Activated CD4-positive, alpha-beta T cell treated with anti-CD3 and anti-CD28 coated beads for 36 hours (primary cell): ENCODE data around the gene TMEM184A. TPM values are rescaled to one million over a fixed set of nuclear protein-coding genes. Genes with fewer than 3 reads are reported as not detected.

Source experiments
- ATAC-seq: fragments of 200-7000 bp; cut with Tn5 transposase; one replicate; pipeline ENCODE4 v1.10.0; 2021; ENCODE audit warnings: mild to moderate bottlenecking, moderate library complexity
- CTCF ChIA-PET: fragments of 350-600 bp; sonication (Branson Sonifier 250); formaldehyde crosslinking; loops from one replicate; lab custom pipeline; 2021; ENCODE audit warnings: antibody characterized with exemption; lab: Charles Lee
- POLR2A ChIA-PET: fragments of 350-600 bp; sonication (Branson Sonifier 250); formaldehyde crosslinking; loops from one replicate; lab custom pipeline; 2021; ENCODE audit warnings: antibody characterized with exemption, inconsistent platforms; lab: Charles Lee
- DNase-seq: peaks from one replicate; pipeline ENCODE4 v3.0.0-alpha.2; 2020
- H3K27ac Mint-ChIP-seq: one replicate; pipeline ENCODE4 v1.8.0; 2021; ENCODE audit warnings: mixed read lengths
- H3K27me3 Mint-ChIP-seq: one replicate; pipeline ENCODE4 v1.8.0; 2021; ENCODE audit warnings: mixed read lengths
- H3K36me3 Mint-ChIP-seq: one replicate; pipeline ENCODE4 v1.8.0; 2021; ENCODE audit warnings: low read depth, mixed read lengths
- H3K4me1 Mint-ChIP-seq: one replicate; pipeline ENCODE4 v1.8.0; 2021; ENCODE audit warnings: mixed read lengths
- H3K4me3 Mint-ChIP-seq: one replicate; pipeline ENCODE4 v1.8.0; 2021; ENCODE audit warnings: mild to moderate bottlenecking, moderate library complexity, mixed read lengths
- H3K9me3 Mint-ChIP-seq: one replicate; pipeline ENCODE4 v1.8.0; 2021; ENCODE audit warnings: low read depth, mixed read lengths
- intact Hi-C, 2 experiments: fragments of 100-400 bp; cut with DNase I in 1 of 2; cut with micrococcal nuclease in 1 of 2; formaldehyde crosslinking; loops; one replicate each; pipeline versions ENCODE4 v1.14.2 to v1.15.1; 2022 to 2024; cut with DNase I, micrococcal nuclease
- total RNA-seq, 2 experiments: library from RNA; stranded (reverse); gene quantifications; one replicate each; pipeline ENCODE4 v1.2.3, GENCODE V29; 2021

Gene TMEM184A
- total RNA-seq, 2 experiments from 2014 or later, result 0.05 to 0.14 TPM

DNA sequence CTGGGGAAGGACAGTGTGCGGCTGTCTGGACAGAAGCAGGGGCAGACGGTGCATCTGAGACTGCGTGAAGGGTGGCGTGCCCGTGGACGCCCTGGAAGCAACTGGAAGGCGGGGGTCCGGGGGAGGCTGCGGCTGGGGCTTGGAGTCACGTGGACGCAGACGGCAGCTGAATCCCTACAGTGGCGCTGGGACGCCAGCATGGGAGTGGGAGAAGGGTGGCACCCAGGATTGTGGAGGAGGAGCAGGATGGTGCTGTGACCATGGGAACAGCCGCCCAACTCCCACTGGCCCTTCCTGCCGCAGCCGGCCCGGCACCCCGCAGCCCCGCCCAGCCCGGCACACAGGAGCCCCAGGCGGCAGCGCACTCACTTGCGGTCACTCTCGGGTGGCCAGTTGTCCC is 61.6 kb downstream of the TMEM184A start:
- no peak for DNase-seq
- no peak overlapping the region for H3K4me3 Mint-ChIP-seq
- H3K36me3 Mint-ChIP-seq, result peaks cover 31% of the 10 kb centered on the region
- POLR2A ChIA-PET, result no interaction called here
- no peaks in the 10 kb centered on the region for H3K4me1 Mint-ChIP-seq
- ATAC-seq, result no peak
- H3K27me3 Mint-ChIP-seq, result no peaks in the 10 kb centered on the region
- CTCF ChIA-PET, result no interaction called here
- no peak overlapping the region for H3K27ac Mint-ChIP-seq
- H3K9me3 Mint-ChIP-seq, result no peaks in the 10 kb centered on the region
- intact Hi-C loops, result no loop called here

DNA sequence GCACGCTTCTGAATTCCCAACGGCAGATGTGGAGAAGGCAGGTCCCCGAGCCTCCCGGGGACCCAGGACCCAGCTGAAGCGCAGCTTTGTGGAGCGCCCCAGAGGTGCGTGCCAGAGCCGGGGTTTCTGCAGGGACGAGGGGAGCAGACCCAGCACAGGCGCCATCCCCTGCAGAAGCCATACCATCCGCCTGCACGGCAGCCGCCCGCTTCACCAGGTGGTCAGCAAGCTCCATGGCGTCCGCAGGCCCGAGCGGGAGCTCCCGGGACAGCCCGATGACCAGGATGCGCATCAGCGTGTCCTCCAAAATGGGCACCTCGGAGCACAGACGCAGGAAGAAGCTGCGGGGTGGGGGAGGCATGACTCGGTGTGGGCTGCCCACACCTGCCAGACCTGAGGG is 62.4 kb downstream of the TMEM184A start:
- ChIA-PET CTCF (no interaction called here), POLR2A (no interaction called here)

DNA sequence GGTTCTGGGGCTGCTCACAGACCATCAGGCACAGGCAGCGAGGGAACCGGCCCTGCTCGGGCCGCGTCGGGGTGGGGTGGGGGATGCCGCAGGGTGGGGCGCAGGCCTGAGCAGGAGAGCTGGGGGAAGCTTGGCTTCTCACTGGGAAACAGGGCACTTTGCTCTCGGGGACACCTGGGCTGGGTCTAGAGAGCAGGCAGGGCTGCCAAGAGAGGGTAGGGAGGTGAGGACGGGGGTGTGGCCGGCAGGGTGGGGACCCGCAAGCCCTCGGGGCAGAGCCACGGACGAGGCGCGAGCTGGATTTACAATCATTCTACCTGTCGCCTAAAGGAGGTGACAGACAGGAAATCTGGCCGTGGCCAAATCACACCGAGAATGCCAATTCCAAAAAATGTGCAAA is 62.9 kb downstream of the TMEM184A start:
- intact Hi-C loops, result no loop called here
- POLR2A ChIA-PET, result no interaction called here
- no peaks in the 10 kb centered on the region for H3K9me3 Mint-ChIP-seq

More for the DNA sequence above, 62.4 kb downstream of the TMEM184A start:
- Mint-ChIP-seq H3K4me1 (no peaks in the 10 kb centered on the region), H3K27me3 (no peaks in the 10 kb centered on the region), H3K9me3 (no peaks in the 10 kb centered on the region), H3K4me3 (no peak overlapping the region), H3K27ac (no peak overlapping the region), H3K36me3 (peaks cover 37% of the 10 kb centered on the region)
- intact Hi-C loops, result no loop called here
- no peak for ATAC-seq
- no peak for DNase-seq

DNA sequence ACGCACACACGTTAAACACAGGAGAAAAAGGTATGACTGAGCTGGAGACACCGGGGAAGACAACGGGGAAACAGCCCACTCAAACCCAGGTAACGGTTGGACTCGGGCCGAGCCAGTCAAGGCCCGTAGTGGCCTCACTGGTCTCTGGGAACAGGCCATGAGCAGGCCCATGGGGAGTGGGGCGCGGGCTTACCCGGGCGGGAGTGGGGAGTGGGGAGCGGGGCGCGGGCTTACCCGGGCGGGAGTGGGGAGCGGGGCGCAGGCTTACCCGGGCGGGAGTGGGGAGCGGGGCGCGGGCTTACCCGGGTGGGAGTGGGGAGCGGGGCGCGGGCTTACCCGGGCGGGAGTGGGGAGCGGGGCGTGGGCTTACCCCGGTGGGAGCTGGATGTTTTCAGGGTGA is 63.4 kb downstream of the TMEM184A start:
- Mint-ChIP-seq H3K9me3 (no peaks in the 10 kb centered on the region), H3K4me3 (no peak overlapping the region), H3K27me3 (no peaks in the 10 kb centered on the region), H3K36me3 (peaks cover 42% of the 10 kb centered on the region), H3K27ac (no peak overlapping the region), H3K4me1 (no peaks in the 10 kb centered on the region)
- CTCF ChIA-PET, result no interaction called here
- POLR2A ChIA-PET, result no interaction called here
- intact Hi-C loops, result no loop called here
- no peak for DNase-seq
- ATAC-seq, result no peak

More for the DNA sequence above, 62.9 kb downstream of the TMEM184A start:
- Mint-ChIP-seq H3K27ac (no peak overlapping the region), H3K4me1 (no peaks in the 10 kb centered on the region), H3K4me3 (no peak overlapping the region), H3K27me3 (no peaks in the 10 kb centered on the region), H3K36me3 (peaks cover 42% of the 10 kb centered on the region)
- no peak for DNase-seq
- CTCF ChIA-PET, result no interaction called here
- no peak for ATAC-seq

Other genes starting within 250 kb of the TMEM184A start
- 1 to 10 TPM; 1.9 to 2.7 TPM for gene MICALL2, start 96.7 kb downstream of the TMEM184A start, total RNA-seq
- 10 to 100 TPM; 78.1 to 81.7 TPM for gene INTS1, start 51.8 kb downstream of the TMEM184A start, total RNA-seq
- 10 to 100 TPM; 28.7 to 33.1 TPM for gene MAFK, start 25.5 kb downstream of the TMEM184A start, total RNA-seq
- gene PSMG3, start 13.8 kb upstream of the TMEM184A start, total RNA-seq, result 10 to 100 TPM; 21.4 to 33.0 TPM
- under 1 TPM; 0.05 to 0.09 TPM for gene ELFN1, start 114.1 kb upstream of the TMEM184A start, total RNA-seq